A673 (cell line): Measurements from ENCODE around the gene C6orf47. TPM values are rescaled to one million over a fixed set of nuclear protein-coding genes. Genes with fewer than 3 reads are reported as not detected.

Source experiments
- BruUV-seq: library from RNA; stranded (reverse); fragments of 400-500 nt; replicated peaks from 2 replicates; lab custom pipeline; 2021; lab: Mats Ljungman, UMichigan
- CTCF ChIA-PET: fragments of 300-600 bp; sonication (Branson Sonifier 250); formaldehyde crosslinking; loops from one replicate; lab custom pipeline; 2022; ENCODE audit warnings: antibody characterized with exemption; lab: Charles Lee
- POLR2A ChIA-PET: fragments of 300-600 bp; sonication (Branson Sonifier 250); formaldehyde crosslinking; loops from one replicate; lab custom pipeline; 2022; ENCODE audit warnings: antibody characterized with exemption; ENCODE audit not compliant: low non-redundant PET; lab: Charles Lee
- DNase-seq: peaks from one replicate; pipeline ENCODE4 v3.0.0-alpha.2; 2015; ENCODE audit warnings: low spot score
- H3K27ac ChIP-seq: fragments of 200-600 bp; sonication (generic); 2 replicates; pipeline ENCODE4 v1.5.1; 2016; ENCODE audit warnings: mixed run types, low read depth, mild to moderate bottlenecking, mixed read lengths, antibody characterized with exemption, low read length; ENCODE audit not compliant: poor library complexity, severe bottlenecking
- H3K27me3 ChIP-seq: fragments of 200-600 bp; sonication (generic); replicated peaks from 2 replicates; pipeline ENCODE4 v1.6.1; 2017; ENCODE audit warnings: mixed run types, low read depth, mild to moderate bottlenecking, mixed read lengths, antibody characterized with exemption, low read length; ENCODE audit not compliant: insufficient read depth, poor library complexity
- H3K36me3 ChIP-seq: fragments of 200-600 bp; sonication (generic); 2 replicates; pipeline ENCODE4 v1.6.1; 2016; ENCODE audit warnings: mixed run types, mild to moderate bottlenecking, mixed read lengths, antibody characterized with exemption, low read length; ENCODE audit not compliant: insufficient read depth, poor library complexity, severe bottlenecking
- H3K4me1 ChIP-seq: fragments of 200-600 bp; sonication (generic); 2 replicates; pipeline ENCODE4 v1.6.1; 2017; ENCODE audit warnings: mixed run types, mild to moderate bottlenecking, mixed read lengths, antibody characterized with exemption, low read length; ENCODE audit not compliant: insufficient read depth, poor library complexity, severe bottlenecking
- H3K4me3 ChIP-seq: fragments of 200-600 bp; sonication (generic); 2 replicates; pipeline ENCODE4 v1.5.1; 2016; ENCODE audit warnings: low read depth, mixed run types, mild to moderate bottlenecking, mixed read lengths, low read length; ENCODE audit not compliant: poor library complexity, severe bottlenecking
- H3K9me3 ChIP-seq: fragments of 200-600 bp; sonication (generic); 2 replicates; pipeline ENCODE4 v1.6.1; 2016; ENCODE audit warnings: mixed run types, low read depth, mild to moderate bottlenecking, mixed read lengths, antibody characterized with exemption, low read length; ENCODE audit not compliant: poor library complexity, severe bottlenecking
- CTCF ChIP-seq: fragments of 300-800, 200-600 bp; sonication (generic); conservative IDR thresholded peaks from 2 replicates; pipeline ENCODE4 v1.5.1; 2017; ENCODE audit warnings: low read depth, mild to moderate bottlenecking, antibody characterized with exemption, low read length, moderate library complexity, mixed read lengths
- EZH2 ChIP-seq: fragments of 200-600 bp; sonication (generic); IDR thresholded peaks from 2 replicates; pipeline ENCODE4 v1.6.1; 2017; ENCODE audit warnings: borderline replicate concordance, low read depth, mild to moderate bottlenecking, mixed read lengths, antibody characterized with exemption, low read length; ENCODE audit not compliant: poor library complexity, severe bottlenecking
- intact Hi-C: fragments of 100-400 bp; cut with micrococcal nuclease; formaldehyde crosslinking; loops from one replicate; pipeline ENCODE4 v1.10.0; 2022; ENCODE audit not compliant: unreplicated experiment
- total RNA-seq: library from RNA; stranded (reverse); gene quantifications from 2 replicates; pipeline ENCODE4 v1.2.3, GENCODE V29; 2021

Gene C6orf47
- total RNA-seq, 1 experiment from 2014 or later, result 21.3 TPM

- no peak for DNase-seq
- no peaks in the 10 kb centered on the region for H3K4me1 ChIP-seq
- no peak overlapping the region for H3K4me3 ChIP-seq
- intact Hi-C loops, result loop anchor here (10.0 kb wide), 1 partner anchor 271 kb away; the partner anchor contains the start of genes NELFE and SKIC2
- H3K27me3 ChIP-seq, result no peaks in the 10 kb centered on the region
- H3K27ac ChIP-seq, result no peak overlapping the region
- H3K36me3 ChIP-seq, result peaks cover 13% of the 10 kb centered on the region
- ChIA-PET CTCF (no interaction called here), POLR2A (no interaction called here)
- no peaks in the 10 kb centered on the region for H3K9me3 ChIP-seq
- BruUV-seq, result no TSS peak
- TF ChIP-seq EZH2 (no peak), CTCF (no peak)
These were observed 23.0 kb upstream of the C6orf47 start for GRCh38 chr6:31683591-31683990.

- intact Hi-C loops, result loop anchor here (2.0 to 10.0 kb wide), 2 partner anchors 150 to 274 kb away; partner anchors contain the start of genes NELFE and SKIC2
- TF ChIP-seq EZH2 (no peak), CTCF (no peak)
- DNase-seq, result peak; percentile 75
- Histone ChIP-seq H3K27ac (peak overlapping the region; percentile 68), H3K4me3 (peak overlapping the region; percentile 53), H3K27me3 (no peaks in the 10 kb centered on the region), H3K36me3 (no peaks in the 10 kb centered on the region), H3K9me3 (no peaks in the 10 kb centered on the region), H3K4me1 (no peaks in the 10 kb centered on the region)
- ChIA-PET CTCF (interaction anchor here (0.5 to 0.6 kb wide), 3 partner anchors 30 to 775 kb away, joined by 3 to 4 read pairs (median 3); no protein-coding TSS in a partner anchor), POLR2A (interaction anchor here (0.7 to 1.0 kb wide), 2 partner anchors 22 to 135 kb away, joined by 3 read pairs; partner anchors contain the start of genes ABHD16A and ATP6V1G2)
- no TSS peak for BruUV-seq
These were observed 20.6 kb upstream of the C6orf47 start for GRCh38 chr6:31681135-31681671.

GRCh38 chr6:31680226-31681134, 19.9 kb upstream of the C6orf47 start, which contains the start of gene LY6G5C:
TSS of gene LY6G5C (minus strand) at chr6:31681067. CDS start at chr6:31680373, 694 bp downstream.
- H3K4me1 ChIP-seq, result no peaks in the 10 kb centered on the region
- BruUV-seq, result TSS peak; percentile 68
- DNase-seq, result peak; percentile 86
- H3K27ac ChIP-seq, result peak within 1 kb of the TSS; percentile 68
- POLR2A ChIA-PET, result interaction anchor here (0.7 to 1.0 kb wide), 2 partner anchors 23 to 134 kb away, joined by 3 read pairs; partner anchors contain the start of genes ABHD16A and ATP6V1G2
- no peaks in the 10 kb centered on the region for H3K27me3 ChIP-seq
- peak within 1 kb of the TSS; percentile 53 for H3K4me3 ChIP-seq
- H3K9me3 ChIP-seq, result no peaks in the 10 kb centered on the region
- H3K36me3 ChIP-seq, result no peaks in the 10 kb centered on the region
- peak; percentile 70 for TF ChIP-seq CTCF
- TF ChIP-seq EZH2, result no peak
- CTCF ChIA-PET, result interaction anchor here (0.6 kb wide), 2 partner anchors 119 to 774 kb away, joined by 3 to 4 read pairs; no protein-coding TSS in a partner anchor
- intact Hi-C loops, result loop anchor here (2.0 to 10.0 kb wide), 2 partner anchors 150 to 274 kb away; partner anchors contain the start of genes NELFE and SKIC2
